Epithelial cell of esophagus (primary cell): ENCODE data around the gene UQCRC2.
"Not testable (repeated sequence)": the region's sequence is repeated elsewhere in the genome, so short reads cannot be mapped to it uniquely, and the experiment has no call there.

ENCODE experiments used
- DNase-seq: peaks from one replicate; pipeline ENCODE4 v3.0.0; 2010; ENCODE audit warnings: low read depth
- H3K4me3 ChIP-seq: 2 replicates; pipeline ENCODE4 v1.5.1; 2011; ENCODE audit warnings: mild to moderate bottlenecking, low read length, control low read depth
- CTCF ChIP-seq: IDR thresholded peaks from 2 replicates; pipeline ENCODE4 v1.5.1; 2011; ENCODE audit warnings: low read depth, mild to moderate bottlenecking, low read length, control low read depth, inconsistent platforms; ENCODE audit not compliant: insufficient read depth; ENCODE audit errors: missing control alignments

UQCRC2 gene

DNA sequence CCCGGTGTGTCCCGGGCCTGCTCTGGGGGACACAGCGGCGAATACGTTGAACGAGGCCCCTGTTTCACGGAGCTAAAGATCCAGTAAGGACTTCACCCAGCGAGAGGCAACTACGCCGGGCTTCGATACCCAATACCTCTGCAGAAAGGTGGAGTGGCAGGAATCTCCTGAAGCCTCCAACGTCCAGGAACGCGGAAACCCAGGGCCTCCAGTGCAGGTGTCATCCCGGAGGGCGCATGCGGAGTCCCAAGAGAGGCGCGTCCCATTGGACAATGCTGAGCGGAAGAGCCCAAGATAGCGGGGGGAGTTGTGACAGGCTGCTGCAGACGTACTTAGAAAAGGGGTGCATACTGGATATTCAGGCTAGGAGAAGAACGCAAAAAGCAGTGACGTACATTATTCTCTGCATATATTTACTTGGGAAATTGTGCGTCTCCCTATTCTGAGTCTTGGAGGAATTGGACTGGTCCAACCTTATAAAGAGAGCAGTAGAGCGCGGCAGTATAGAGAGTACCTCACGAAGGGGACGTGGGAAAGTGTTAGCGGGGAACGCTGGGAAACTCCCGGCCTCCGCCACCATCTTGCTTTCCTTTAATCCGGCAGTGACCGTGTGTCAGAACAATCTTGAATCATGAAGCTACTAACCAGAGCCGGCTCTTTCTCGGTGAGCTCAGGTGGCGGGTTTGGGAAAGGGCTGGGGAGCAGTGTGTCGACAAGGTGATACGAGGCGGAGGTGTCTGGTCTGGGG is at the start of gene UQCRC2:
TSS of gene UQCRC2 (plus strand) at position 569 of the 748 bp plus-strand sequence. CDS start at position 632, 63 bp downstream.
- DNase-seq: peak; percentile 97
- no peak for TF ChIP-seq CTCF

GRCh38 chr16:21932650-21933049 is 20.5 kb upstream of the UQCRC2 start:
- not testable (repeated sequence) for DNase-seq, H3K4me3 ChIP-seq

More for the DNA sequence above, at the start of gene UQCRC2:
- H3K4me3 ChIP-seq: peak within 1 kb of the TSS; percentile 99

- DNase-seq, H3K4me3 ChIP-seq: not testable (repeated sequence)
These were observed 19.8 kb upstream of the UQCRC2 start for GRCh38 chr16:21933316-21933715.

DNA sequence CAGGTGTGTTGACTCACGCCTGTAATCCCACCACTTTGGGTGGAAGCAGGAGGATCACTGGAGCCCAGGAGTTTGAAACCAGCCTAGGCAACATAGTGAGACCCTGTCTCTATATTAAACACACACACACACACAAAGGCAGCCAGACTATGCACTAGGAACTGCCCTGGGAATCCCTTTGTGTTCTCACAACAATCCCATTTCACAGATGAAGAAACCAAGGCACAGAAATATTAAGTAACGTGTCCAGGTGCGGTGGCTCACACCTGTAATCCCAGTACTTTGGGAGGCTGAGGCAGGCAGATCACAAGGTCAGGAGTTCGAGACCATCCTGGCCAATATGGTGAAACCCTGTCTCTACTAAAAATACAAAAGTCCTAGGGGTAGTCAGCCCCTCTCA is 19.4 kb upstream of the UQCRC2 start:
- not testable (repeated sequence) for H3K4me3 ChIP-seq

DNA sequence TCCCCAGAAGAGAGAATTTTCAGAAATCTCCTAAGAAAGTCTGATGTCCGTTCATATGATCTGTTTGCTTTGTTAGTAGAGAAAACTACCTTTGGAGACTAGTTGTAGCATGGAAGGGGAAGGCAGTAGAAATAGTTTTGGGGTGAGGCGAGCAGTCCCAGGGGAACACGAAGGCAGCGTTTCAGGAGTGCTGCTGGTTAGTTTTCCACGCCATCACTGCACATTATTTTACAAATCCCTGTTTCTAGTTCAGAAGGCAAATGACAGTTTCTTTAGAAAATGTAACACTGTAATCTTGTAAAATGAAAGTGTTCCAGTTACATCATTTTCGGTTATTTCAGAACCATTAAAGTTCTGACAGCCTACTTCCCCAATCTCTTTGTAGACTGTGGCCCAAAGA is 16.9 kb upstream of the UQCRC2 start:
- not testable (repeated sequence) for H3K4me3 ChIP-seq, DNase-seq

More for the DNA sequence above, 19.4 kb upstream of the UQCRC2 start:
- not testable (repeated sequence) for DNase-seq

GRCh38 chr16:21937336-21937829 is 15.8 kb upstream of the UQCRC2 start:
- no peak overlapping the region for H3K4me3 ChIP-seq
- DNase-seq: no peak
- TF ChIP-seq CTCF: no peak

DNA sequence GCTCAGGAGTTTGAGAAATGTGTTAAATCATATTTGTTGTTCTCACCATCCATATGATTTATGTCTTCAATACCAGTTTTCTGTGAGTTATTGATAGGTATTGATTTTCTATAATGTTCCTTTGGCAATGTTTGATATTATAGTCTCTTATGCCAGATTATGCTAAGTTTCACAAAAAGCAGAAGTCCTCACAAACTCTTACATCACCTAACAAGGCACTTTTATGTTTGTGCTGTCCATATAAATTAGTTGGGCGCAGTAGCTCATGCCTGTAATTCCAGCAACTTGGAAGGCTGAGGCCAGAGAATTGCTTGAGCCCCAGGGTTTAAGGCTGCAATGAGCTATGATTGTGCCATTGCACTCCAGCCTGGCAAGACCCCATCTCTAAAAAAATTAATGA is 12.6 kb upstream of the UQCRC2 start:
- no peak overlapping the region for H3K4me3 ChIP-seq
- TF ChIP-seq CTCF: no peak
- no peak for DNase-seq

DNA sequence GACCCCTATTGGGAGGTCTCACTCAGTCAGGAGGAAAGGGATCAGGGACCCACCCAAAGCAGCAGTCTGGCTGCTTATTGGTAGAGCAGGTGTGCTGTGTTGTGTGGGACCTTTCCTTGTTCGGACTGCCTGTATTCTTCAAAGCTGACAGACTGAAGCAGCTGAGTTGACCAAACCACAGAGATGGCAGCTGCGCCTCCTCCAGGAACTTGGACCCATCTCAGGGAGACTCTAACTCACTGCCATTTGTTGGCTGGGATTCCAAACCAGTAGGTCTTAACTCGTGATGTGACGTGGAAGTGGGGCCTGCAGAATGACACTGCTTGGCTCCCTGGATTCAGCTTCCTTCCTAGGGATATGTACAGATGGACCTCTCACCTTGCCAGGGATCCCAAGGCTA is 9.6 kb upstream of the UQCRC2 start:
- no peak overlapping the region for H3K4me3 ChIP-seq
- TF ChIP-seq CTCF: no peak
- DNase-seq: no peak

GRCh38 chr16:21946889-21947635 is 6.1 kb upstream of the UQCRC2 start:
- peak; percentile 14 for TF ChIP-seq CTCF
- peak; percentile 54 for DNase-seq
- H3K4me3 ChIP-seq: no peak overlapping the region
